BLaER1 treated with 17β-estradiol and CSF1 and Interleukin-3, amounts not matched to agents 10 nM and 100 nM (cell line): ENCODE data around the gene GNAZ.

Experiments used
- H3K27ac ChIP-seq, 11 experiments: shearing (Covaris generic); formaldehyde crosslinking; 2 replicates each; pipeline ENCODE4 v1.8.1; 2022
- H3K27me3 ChIP-seq, 11 experiments: shearing (Covaris generic); formaldehyde crosslinking; 2 replicates each; pipeline ENCODE4 v1.8.1; 2022
- H3K36me3 ChIP-seq, 11 experiments: shearing (Covaris generic); formaldehyde crosslinking; 2 replicates each; pipeline ENCODE4 v1.8.1; 2022
- H3K4me1 ChIP-seq, 10 experiments: shearing (Covaris generic); formaldehyde crosslinking; 2 replicates each; pipeline ENCODE4 v1.8.1; 2022
- H3K4me2 ChIP-seq, 11 experiments: shearing (Covaris generic); formaldehyde crosslinking; 2 replicates each; pipeline ENCODE4 v1.8.1; 2022
- H3K4me3 ChIP-seq, 10 experiments: shearing (Covaris generic); formaldehyde crosslinking; 2 replicates each; pipeline ENCODE4 v1.8.1; 2022
- H3K9ac ChIP-seq, 11 experiments: shearing (Covaris generic); formaldehyde crosslinking; 2 replicates each; pipeline ENCODE4 v1.8.1; 2022
- H3K9me3 ChIP-seq, 11 experiments: shearing (Covaris generic); formaldehyde crosslinking; replicated peaks in 1 of 11; 2 replicates each; pipeline ENCODE4 v1.8.1; 2022
- H4K20me1 ChIP-seq, 11 experiments: shearing (Covaris generic); formaldehyde crosslinking; 2 replicates each; pipeline ENCODE4 v1.8.1; 2022
- Cebpa-rat ChIP-seq, 11 experiments: shearing (Covaris generic); IDR thresholded peaks; 2 replicates each; pipeline ENCODE4 v1.8.1; 2022

The GNAZ gene

GRCh38 chr22:23110922-23111527, 40.7 kb downstream of the GNAZ start:
- Histone ChIP-seq H4K20me1 (peaks cover 0 to 79% (median 5%) of the 10 kb centered on the region in 11 experiments; a peak in 9 of 22 replicates), H3K4me1 (peaks cover 29 to 100% (median 100%) of the 10 kb centered on the region in 10 experiments; a peak in 19 of 20 replicates), H3K27me3 (no peaks in the 10 kb centered on the region)

GRCh38 chr22:23112472-23113012, 42.2 kb downstream of the GNAZ start:
- H3K9me3 ChIP-seq, result no peaks in the 10 kb centered on the region
- H4K20me1 ChIP-seq, result peaks cover 0 to 63% (median 5%) of the 10 kb centered on the region in 11 experiments; a peak in 8 of 22 replicates
- H3K36me3 ChIP-seq, result no peaks in the 10 kb centered on the region
- peak overlapping the region; percentile 25 to 98 (median 79); a peak in 21 of 22 replicates for H3K4me2 ChIP-seq
- H3K4me1 ChIP-seq, result peaks cover 29 to 100% (median 100%) of the 10 kb centered on the region in 10 experiments; a peak in 19 of 20 replicates
- peak overlapping the region in 6 of 11 experiments; percentile 21 to 68 (median 50); a peak in 10 of 22 replicates for H3K27ac ChIP-seq
- H3K9ac ChIP-seq, result peak overlapping the region in 6 of 11 experiments; percentile 2 to 61 (median 28); a peak in 10 of 22 replicates
- TF ChIP-seq Cebpa-rat (IDR thresholded peaks at IDR 0.05), result no peak
- H3K4me3 ChIP-seq, result peak overlapping the region in 1 of 10 experiments; percentile 32; a peak in 1 of 20 replicates
- H3K27me3 ChIP-seq, result no peaks in the 10 kb centered on the region

More at GRCh38 chr22:23110922-23111527, 40.7 kb downstream of the GNAZ start:
- no peaks in the 10 kb centered on the region for H3K9me3 ChIP-seq
- peak overlapping the region in 3 of 11 experiments; percentile 38 to 68 (median 53); a peak in 6 of 22 replicates for H3K27ac ChIP-seq
- peak overlapping the region; percentile 33 to 98 (median 79); a peak in 20 of 22 replicates for H3K4me2 ChIP-seq
- no peaks in the 10 kb centered on the region for H3K36me3 ChIP-seq
- H3K4me3 ChIP-seq, result no peak overlapping the region
- no peak for TF ChIP-seq Cebpa-rat (IDR thresholded peaks at IDR 0.05)
- peak overlapping the region in 5 of 11 experiments; percentile 12 to 61 (median 28); a peak in 4 of 22 replicates for H3K9ac ChIP-seq

GRCh38 chr22:23113067-23113846, 42.9 kb downstream of the GNAZ start:
- H3K27ac ChIP-seq, result peak overlapping the region in 6 of 11 experiments; percentile 21 to 68 (median 52); a peak in 9 of 22 replicates
- peaks cover 33 to 100% (median 100%) of the 10 kb centered on the region in 10 experiments; a peak in 19 of 20 replicates for H3K4me1 ChIP-seq
- TF ChIP-seq Cebpa-rat (IDR thresholded peaks at IDR 0.05), result no peak
- H3K27me3 ChIP-seq, result no peaks in the 10 kb centered on the region
- H3K36me3 ChIP-seq, result no peaks in the 10 kb centered on the region
- H3K9ac ChIP-seq, result peak overlapping the region in 6 of 11 experiments; percentile 2 to 61 (median 29); a peak in 8 of 22 replicates
- peaks cover 0 to 56% (median 5%) of the 10 kb centered on the region in 11 experiments; a peak in 8 of 22 replicates for H4K20me1 ChIP-seq
- H3K9me3 ChIP-seq, result no peaks in the 10 kb centered on the region
- H3K4me2 ChIP-seq, result peak overlapping the region; percentile 25 to 98 (median 79); a peak in 20 of 22 replicates
- H3K4me3 ChIP-seq, result peak overlapping the region in 1 of 10 experiments; percentile 32; a peak in 1 of 20 replicates

- Histone ChIP-seq H3K36me3 (no peaks in the 10 kb centered on the region), H3K9me3 (no peaks in the 10 kb centered on the region), H3K27ac (peak overlapping the region in 6 of 11 experiments; percentile 7 to 68 (median 44); a peak in 8 of 22 replicates), H3K27me3 (no peaks in the 10 kb centered on the region), H3K9ac (peak overlapping the region in 5 of 11 experiments; percentile 17 to 61 (median 29); a peak in 8 of 22 replicates), H3K4me2 (peak overlapping the region in 9 of 11 experiments; percentile 67 to 98 (median 85); a peak in 17 of 22 replicates), H3K4me3 (no peak overlapping the region), H4K20me1 (peaks cover 0 to 48% (median 2%) of the 10 kb centered on the region in 11 experiments; a peak in 8 of 22 replicates), H3K4me1 (peaks cover 34 to 100% (median 100%) of the 10 kb centered on the region in 10 experiments; a peak in 19 of 20 replicates)
- TF ChIP-seq Cebpa-rat (IDR thresholded peaks at IDR 0.05), result no peak
Observed at GRCh38 chr22:23113847-23114720, 43.8 kb downstream of the GNAZ start.

- no peaks in the 10 kb centered on the region for H3K27me3 ChIP-seq
- H3K4me1 ChIP-seq, result peaks cover 38 to 100% (median 100%) of the 10 kb centered on the region in 10 experiments; a peak in 19 of 20 replicates
- no peak overlapping the region for H3K4me3 ChIP-seq
- H3K9me3 ChIP-seq, result no peaks in the 10 kb centered on the region
- peak overlapping the region in 1 of 11 experiments; percentile 68; a peak in 3 of 22 replicates for H3K27ac ChIP-seq
- no peak for TF ChIP-seq Cebpa-rat (IDR thresholded peaks at IDR 0.05)
- peaks cover 0 to 42% (median 2%) of the 10 kb centered on the region in 11 experiments; a peak in 8 of 22 replicates for H4K20me1 ChIP-seq
- no peaks in the 10 kb centered on the region for H3K36me3 ChIP-seq
- peak overlapping the region in 3 of 11 experiments; percentile 29 to 46 (median 39); a peak in 4 of 22 replicates for H3K9ac ChIP-seq
- H3K4me2 ChIP-seq, result peak overlapping the region in 9 of 11 experiments; percentile 67 to 98 (median 85); a peak in 17 of 22 replicates
Observed at GRCh38 chr22:23114721-23115020, 44.4 kb downstream of the GNAZ start.

- Histone ChIP-seq H3K36me3 (no peaks in the 10 kb centered on the region), H3K4me2 (peak overlapping the region in 9 of 11 experiments; percentile 67 to 98 (median 85); a peak in 15 of 22 replicates), H3K9ac (no peak overlapping the region), H4K20me1 (peaks cover 0 to 35% (median 2%) of the 10 kb centered on the region in 11 experiments; a peak in 7 of 22 replicates), H3K27me3 (no peaks in the 10 kb centered on the region), H3K4me1 (peaks cover 37 to 100% (median 100%) of the 10 kb centered on the region in 10 experiments; a peak in 19 of 20 replicates), H3K9me3 (no peaks in the 10 kb centered on the region), H3K4me3 (no peak overlapping the region), H3K27ac (peak overlapping the region in 1 of 11 experiments; percentile 15; a peak in 2 of 22 replicates)
- TF ChIP-seq Cebpa-rat (IDR thresholded peaks at IDR 0.05), result no peak
Observed at GRCh38 chr22:23115369-23115768, 45.0 kb downstream of the GNAZ start.

GRCh38 chr22:23115825-23116494, 45.6 kb downstream of the GNAZ start:
- peak overlapping the region in 8 of 11 experiments; percentile 68 to 98 (median 86); a peak in 14 of 22 replicates for H3K4me2 ChIP-seq
- no peaks in the 10 kb centered on the region for H3K36me3 ChIP-seq
- 0 out of 22 replicates have a peak overlapping the region, but pooled peaks of 2 of the 11 experiments have one; percentile 14 to 15 for H3K27ac ChIP-seq
- H3K9me3 ChIP-seq, result no peaks in the 10 kb centered on the region
- H3K27me3 ChIP-seq, result no peaks in the 10 kb centered on the region
- H3K9ac ChIP-seq, result no peak overlapping the region
- no peak for TF ChIP-seq Cebpa-rat (IDR thresholded peaks at IDR 0.05)
- H3K4me1 ChIP-seq, result peaks cover 31 to 99% (median 97%) of the 10 kb centered on the region in 10 experiments; a peak in 19 of 20 replicates
- H4K20me1 ChIP-seq, result peaks cover 0 to 30% (median 0%) of the 10 kb centered on the region in 11 experiments; a peak in 7 of 22 replicates
- H3K4me3 ChIP-seq, result no peak overlapping the region
